H9 (cell line): ENCODE results near the gene CCDC88C. TPM values are rescaled to one million over a fixed set of nuclear protein-coding genes. Genes with fewer than 3 reads are reported as not detected.

ENCODE experiments used
- DNase-seq: peaks from one replicate; pipeline ENCODE4 v3.0.0-alpha.2; 2017
- H2AFZ ChIP-seq: one replicate; pipeline ENCODE4 v1.6.1; 2013; ENCODE audit warnings: mild to moderate bottlenecking, low read length, control low read depth, moderate library complexity
- H2AK5ac ChIP-seq: 2 replicates; pipeline ENCODE4 v1.6.1; 2013; ENCODE audit warnings: low read length, control low read depth, mixed read lengths; ENCODE audit not compliant: insufficient read length
- H2BK120ac ChIP-seq: one replicate; pipeline ENCODE4 v1.6.1; 2013; ENCODE audit warnings: low read depth, mild to moderate bottlenecking, low read length, control low read depth, inconsistent platforms; ENCODE audit not compliant: poor library complexity, severe bottlenecking
- H2BK12ac ChIP-seq: 2 replicates; pipeline ENCODE4 v1.6.1; 2013; ENCODE audit warnings: low read length, control low read depth, mixed read lengths, low read depth; ENCODE audit not compliant: insufficient read length
- H2BK15ac ChIP-seq: 2 replicates; pipeline ENCODE4 v1.6.1; 2013; ENCODE audit warnings: low read depth, low read length, control low read depth
- H2BK20ac ChIP-seq: one replicate; pipeline ENCODE4 v1.6.1; 2013; ENCODE audit warnings: low read depth, mild to moderate bottlenecking, low read length, control low read depth, inconsistent platforms; ENCODE audit not compliant: poor library complexity, severe bottlenecking
- H2BK5ac ChIP-seq: 2 replicates; pipeline ENCODE4 v1.6.1; 2013; ENCODE audit warnings: low read length, control low read depth, mixed read lengths; ENCODE audit not compliant: insufficient read length
- H3K14ac ChIP-seq: 2 replicates; pipeline ENCODE4 v1.6.1; 2013; ENCODE audit warnings: low read length, control low read depth; ENCODE audit not compliant: insufficient read depth
- H3K18ac ChIP-seq: 2 replicates; pipeline ENCODE4 v1.6.1; 2013; ENCODE audit warnings: low read depth, mild to moderate bottlenecking, mixed read lengths, low read length, control low read depth; ENCODE audit not compliant: insufficient read length
- H3K23ac ChIP-seq: 2 replicates; pipeline ENCODE4 v1.6.1; 2013; ENCODE audit warnings: low read length, control low read depth, mixed read lengths, low read depth; ENCODE audit not compliant: insufficient read length
- H3K23me2 ChIP-seq: 2 replicates; pipeline ENCODE4 v1.6.1; 2013; ENCODE audit warnings: low read depth, mild to moderate bottlenecking, mixed read lengths, low read length, control low read depth; ENCODE audit not compliant: insufficient read length, poor library complexity, severe bottlenecking
- H3K27ac ChIP-seq: 2 replicates; pipeline ENCODE4 v1.5.1; 2013; ENCODE audit warnings: low read length, control low read depth, mixed read lengths, low read depth; ENCODE audit not compliant: insufficient read length
- H3K27me3 ChIP-seq: 2 replicates; pipeline ENCODE4 v1.6.1; 2013; ENCODE audit warnings: low read length, control low read depth, inconsistent platforms; ENCODE audit not compliant: insufficient read depth
- H3K4ac ChIP-seq: 2 replicates; pipeline ENCODE4 v1.6.1; 2013; ENCODE audit warnings: low read depth, mild to moderate bottlenecking, control low read depth, inconsistent platforms, low read length, moderate library complexity
- H3K4me1 ChIP-seq: 2 replicates; pipeline ENCODE4 v1.6.1; 2013; ENCODE audit warnings: low read length, control low read depth, inconsistent platforms; ENCODE audit not compliant: insufficient read depth
- H3K4me2 ChIP-seq: 2 replicates; pipeline ENCODE4 v1.6.1; 2013; ENCODE audit warnings: low read length, control low read depth, mixed read lengths; ENCODE audit not compliant: insufficient read length, insufficient read depth
- H3K56ac ChIP-seq: 2 replicates; pipeline ENCODE4 v1.6.1; 2013; ENCODE audit warnings: low read depth, mild to moderate bottlenecking, mixed read lengths, low read length, control low read depth; ENCODE audit not compliant: insufficient read length
- H3K79me1 ChIP-seq: 2 replicates; pipeline ENCODE4 v1.6.1; 2013; ENCODE audit warnings: low read depth, mild to moderate bottlenecking, moderate library complexity, low read length, control low read depth, inconsistent platforms; ENCODE audit not compliant: insufficient read depth, poor library complexity, severe bottlenecking
- H3K79me2 ChIP-seq: 2 replicates; pipeline ENCODE4 v1.6.1; 2013; ENCODE audit warnings: low read length, control low read depth, inconsistent platforms; ENCODE audit not compliant: insufficient read depth
- H3K9ac ChIP-seq: 2 replicates; pipeline ENCODE4 v1.6.1; 2013; ENCODE audit warnings: low read length, control low read depth, mixed read lengths; ENCODE audit not compliant: insufficient read length; ENCODE audit errors: extremely low read depth
- H3K9me3 ChIP-seq: one replicate; pipeline ENCODE4 v1.6.1; 2013; ENCODE audit warnings: low read depth, low read length, inconsistent platforms; ENCODE audit not compliant: control insufficient read depth
- H3T11ph ChIP-seq: one replicate; pipeline ENCODE4 v1.6.1; 2013; ENCODE audit warnings: mild to moderate bottlenecking, low read length, control low read depth, inconsistent platforms
- H4K20me1 ChIP-seq: one replicate; pipeline ENCODE4 v1.6.1; 2013; ENCODE audit not compliant: control insufficient read depth, insufficient read length, insufficient read depth
- H4K5ac ChIP-seq: 2 replicates; pipeline ENCODE4 v1.6.1; 2013; ENCODE audit warnings: low read depth, mild to moderate bottlenecking, mixed read lengths, low read length, control low read depth; ENCODE audit not compliant: insufficient read length
- H4K8ac ChIP-seq: replicated peaks from 2 replicates; pipeline ENCODE4 v1.6.1; 2013; ENCODE audit warnings: low read length, control low read depth, mixed read lengths, low read depth; ENCODE audit not compliant: insufficient read length
- H4K91ac ChIP-seq: 2 replicates; pipeline ENCODE4 v1.6.1; 2013; ENCODE audit warnings: low read depth, mild to moderate bottlenecking, moderate library complexity, mixed read lengths, low read length, control low read depth; ENCODE audit not compliant: insufficient read length
- H3K27ac Mint-ChIP-seq, 3 experiments: 2 replicates in 2 of 3; 3 replicates in 1 of 3; pipeline ENCODE4 v1.8.0; 2020 to 2021; ENCODE audit warnings: mixed read lengths in 3 of 3, mild to moderate bottlenecking in 1 of 3, moderate library complexity in 1 of 3
- H3K27me3 Mint-ChIP-seq: 2 replicates; pipeline ENCODE4 v1.8.0; 2021; ENCODE audit warnings: low read depth, mild to moderate bottlenecking, moderate library complexity, mixed read lengths
- H3K36me3 Mint-ChIP-seq, 3 experiments: 2 replicates in 2 of 3; 3 replicates in 1 of 3; pipeline ENCODE4 v1.8.0; 2020 to 2021; ENCODE audit warnings: low read depth in 3 of 3, mixed read lengths in 3 of 3; ENCODE audit not compliant: insufficient read depth in 1 of 3
- H3K4me1 Mint-ChIP-seq, 2 experiments: 2 replicates each; pipeline ENCODE4 v1.8.0; 2020; ENCODE audit warnings: mixed read lengths in 2 of 2
- H3K4me3 Mint-ChIP-seq, 2 experiments: 2 replicates in 1 of 2; 3 replicates in 1 of 2; pipeline ENCODE4 v1.8.0; 2020 to 2021; ENCODE audit warnings: mild to moderate bottlenecking in 2 of 2, mixed read lengths in 2 of 2, moderate library complexity in 1 of 2
- H3K9me3 Mint-ChIP-seq, 2 experiments: 2 replicates in 1 of 2; 3 replicates in 1 of 2; pipeline ENCODE4 v1.8.0; 2020; ENCODE audit warnings: mild to moderate bottlenecking in 2 of 2, mixed read lengths in 2 of 2, moderate library complexity in 1 of 2
- CTCF ChIP-seq: fragments of 200-600 bp; sonication (generic); conservative IDR thresholded peaks from 3 replicates; pipeline ENCODE4 v1.8.0; 2021; ENCODE audit warnings: antibody characterized with exemption, mild to moderate bottlenecking
- WGBS: extraction: QIAGEN DNeasy Blood & Tissue Kit; methylation state at CpG from one replicate; pipeline ENCODE4 v1.1.7; 2013; ENCODE audit warnings: missing lambda C conversion rate, low lambda C conversion rate, mixed read lengths; ENCODE audit not compliant: insufficient read length; ENCODE audit errors: extremely low coverage; 5-methylcytosine and 5-hydroxymethylcytosine counted together
- total RNA-seq: library from RNA; stranded (reverse); gene quantifications from 2 replicates; pipeline ENCODE4 v1.2.1, GENCODE V29; 2021

CCDC88C gene
- total RNA-seq, 1 experiment from 2014 or later = 52.4 TPM

GRCh38 chr14:91229005-91229382 is 188.6 kb downstream of the CCDC88C start:
- Histone ChIP-seq H3K14ac (no peak overlapping the region), H3K4me1 (peaks cover 4% of the 10 kb centered on the region), H3K18ac (no peak overlapping the region), H2AK5ac (no peak overlapping the region), H3K9me3 (no peaks in the 10 kb centered on the region), H2BK120ac (no peak overlapping the region), H3K4me2 (no peak overlapping the region), H2BK15ac (no peak overlapping the region), H3T11ph (no peak overlapping the region), H3K79me1 (no peaks in the 10 kb centered on the region), H2BK5ac (no peak overlapping the region), H3K4ac (no peak overlapping the region), H3K27me3 (no peaks in the 10 kb centered on the region), H4K91ac (no peak overlapping the region), H3K27ac (no peak overlapping the region), H3K79me2 (no peaks in the 10 kb centered on the region), H2BK20ac (no peak overlapping the region), H2BK12ac (no peak overlapping the region), H4K5ac (no peak overlapping the region), H4K8ac (no peak overlapping the region), H3K56ac (no peak overlapping the region), H3K23me2 (no peaks in the 10 kb centered on the region), H3K23ac (no peak overlapping the region), H3K9ac (no peak overlapping the region), H4K20me1 (no peaks in the 10 kb centered on the region), H2AFZ (no peak overlapping the region)
- no peak overlapping the region; a peak in 1 of 5 replicates for H3K4me3 Mint-ChIP-seq
- H3K36me3 Mint-ChIP-seq = peaks cover 12 to 19% (median 14%) of the 10 kb centered on the region in 3 experiments
- peaks cover 11% of the 10 kb centered on the region for H3K27me3 Mint-ChIP-seq
- WGBS = no CpG with 5 or more reads among the region's 1 CpG
- H3K9me3 Mint-ChIP-seq = peaks cover 10 to 16% of the 10 kb centered on the region in 2 experiments; a peak in 4 of 5 replicates
- DNase-seq = no peak
- H3K27ac Mint-ChIP-seq = no peak overlapping the region; a peak in 1 of 7 replicates
- TF ChIP-seq CTCF = no peak
- H3K4me1 Mint-ChIP-seq = peaks cover 17 to 19% of the 10 kb centered on the region in 2 experiments
